DOHH2 (cell line): ENCODE measurements around the gene RAB17.

Experiments used
- H3F3A ChIP-seq: fragments of 200-600 bp; sonication (generic), shearing (Covaris generic); 2 replicates; pipeline ENCODE4 v1.6.0; 2016; ENCODE audit warnings: antibody characterized with exemption, mild to moderate bottlenecking; ENCODE audit not compliant: control insufficient read depth, insufficient read depth
- H3K27ac ChIP-seq: fragments of 200-600 bp; sonication (generic); 2 replicates; pipeline ENCODE4 v1.5.1; 2014; ENCODE audit warnings: low read depth, mild to moderate bottlenecking, low read length, moderate library complexity
- H3K27me3 ChIP-seq: fragments of 200-600 bp; sonication (generic); 2 replicates; pipeline ENCODE4 v1.6.1; 2014; ENCODE audit warnings: mild to moderate bottlenecking, low read length, mixed read lengths; ENCODE audit not compliant: control insufficient read depth
- H3K36me3 ChIP-seq: fragments of 200-600 bp; sonication (generic); 2 replicates; pipeline ENCODE4 v1.6.1; 2014; ENCODE audit warnings: mild to moderate bottlenecking, low read length, moderate library complexity, mixed read lengths; ENCODE audit not compliant: control insufficient read depth
- H3K4me1 ChIP-seq: fragments of 200-600 bp; sonication (generic); 2 replicates; pipeline ENCODE4 v1.6.1; 2014; ENCODE audit warnings: mild to moderate bottlenecking, low read length, mixed read lengths; ENCODE audit not compliant: control insufficient read depth
- H3K4me2 ChIP-seq: fragments of 200-600 bp; sonication (generic); 2 replicates; pipeline ENCODE4 v1.6.0; 2014; ENCODE audit warnings: mild to moderate bottlenecking, low read length, moderate library complexity
- H3K4me3 ChIP-seq: fragments of 200-600 bp; sonication (generic); 2 replicates; pipeline ENCODE4 v1.5.1; 2014; ENCODE audit warnings: mild to moderate bottlenecking, low read length, mixed read lengths
- H3K79me2 ChIP-seq: fragments of 200-600 bp; sonication (generic); 2 replicates; pipeline ENCODE4 v1.6.1; 2014; ENCODE audit warnings: mild to moderate bottlenecking, low read length, mixed read lengths; ENCODE audit not compliant: control insufficient read depth
- H3K9me2 ChIP-seq: fragments of 200-600 bp; sonication (generic); replicated peaks from 2 replicates; pipeline ENCODE4 v1.6.1; 2014; ENCODE audit warnings: mild to moderate bottlenecking, low read length, mixed read lengths; ENCODE audit not compliant: control insufficient read depth
- H3K9me3 ChIP-seq: fragments of 200-600 bp; sonication (generic); 2 replicates; pipeline ENCODE4 v1.6.1; 2014; ENCODE audit warnings: antibody characterized with exemption, low read length, mixed read lengths; ENCODE audit not compliant: control insufficient read depth, insufficient read depth
- H4K20me1 ChIP-seq: fragments of 200-600 bp; sonication (generic); 2 replicates; pipeline ENCODE4 v1.6.0; 2014; ENCODE audit warnings: low read depth, mild to moderate bottlenecking, antibody characterized with exemption, low read length, moderate library complexity; ENCODE audit not compliant: control insufficient read depth, insufficient read depth
- EZH2phosphoT487 ChIP-seq: fragments of 200-600 bp; sonication (generic); IDR thresholded peaks from 2 replicates; pipeline ENCODE4 v1.6.1; 2017; ENCODE audit warnings: borderline replicate concordance, mild to moderate bottlenecking, antibody characterized with exemption, low read length, moderate library complexity, mixed read lengths
- TF ChIP-seq, protein P1 (sequence below): fragments of 200-600 bp; sonication (generic); IDR thresholded peaks from one replicate; pipeline ENCODE4 v1.5.1; 2014; ENCODE audit warnings: antibody characterized with exemption, mild to moderate bottlenecking, low read depth, low read length; ENCODE audit not compliant: poor library complexity, severe bottlenecking

Gene RAB17

DNA sequence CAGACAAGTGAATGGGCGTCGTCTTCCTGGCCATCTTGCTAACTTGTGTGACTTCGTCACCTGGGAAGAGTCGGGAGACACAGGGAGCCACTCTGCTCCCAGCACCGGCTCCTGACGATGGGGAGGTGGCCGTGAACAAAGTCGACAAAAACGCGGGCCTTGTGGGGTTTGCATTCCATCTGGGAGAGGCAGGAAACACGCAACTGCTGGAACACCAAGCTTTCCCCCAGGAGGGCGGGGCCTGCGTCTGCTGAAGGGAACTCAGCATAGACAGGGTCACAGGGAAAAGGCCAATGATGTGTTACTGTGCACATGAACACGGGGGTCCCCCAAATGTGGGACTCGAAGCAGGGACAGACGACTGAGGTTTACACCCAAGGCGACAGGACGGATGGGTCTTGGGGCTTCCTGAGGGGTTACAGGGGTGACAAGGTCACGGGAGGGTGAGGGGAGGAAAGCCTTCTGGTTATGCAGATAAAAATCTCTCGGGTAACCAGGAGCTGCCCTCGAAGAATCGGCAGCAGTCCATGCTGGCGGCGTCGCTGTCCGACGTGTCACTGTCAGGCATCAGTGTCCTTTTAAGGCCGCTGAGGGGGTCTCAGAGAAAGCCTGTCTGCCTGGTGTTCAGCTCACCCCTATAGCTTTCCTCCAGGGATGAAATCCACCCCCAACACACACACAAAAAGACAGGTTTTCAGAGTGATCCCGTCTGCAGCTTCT lies 52.4 kb downstream of the RAB17 start:
- no peak overlapping the region for H3K4me3 ChIP-seq
- H3K36me3 ChIP-seq, result no peaks in the 10 kb centered on the region
- H3K4me2 ChIP-seq, result no peak overlapping the region
- no peaks in the 10 kb centered on the region for H3F3A ChIP-seq
- H3K9me2 ChIP-seq, result no peaks in the 10 kb centered on the region
- H3K27ac ChIP-seq, result no peak overlapping the region
- no peaks in the 10 kb centered on the region for H4K20me1 ChIP-seq
- no peaks in the 10 kb centered on the region for H3K27me3 ChIP-seq
- no peaks in the 10 kb centered on the region for H3K4me1 ChIP-seq
- no peaks in the 10 kb centered on the region for H3K9me3 ChIP-seq
- TF ChIP-seq, protein P1, sequence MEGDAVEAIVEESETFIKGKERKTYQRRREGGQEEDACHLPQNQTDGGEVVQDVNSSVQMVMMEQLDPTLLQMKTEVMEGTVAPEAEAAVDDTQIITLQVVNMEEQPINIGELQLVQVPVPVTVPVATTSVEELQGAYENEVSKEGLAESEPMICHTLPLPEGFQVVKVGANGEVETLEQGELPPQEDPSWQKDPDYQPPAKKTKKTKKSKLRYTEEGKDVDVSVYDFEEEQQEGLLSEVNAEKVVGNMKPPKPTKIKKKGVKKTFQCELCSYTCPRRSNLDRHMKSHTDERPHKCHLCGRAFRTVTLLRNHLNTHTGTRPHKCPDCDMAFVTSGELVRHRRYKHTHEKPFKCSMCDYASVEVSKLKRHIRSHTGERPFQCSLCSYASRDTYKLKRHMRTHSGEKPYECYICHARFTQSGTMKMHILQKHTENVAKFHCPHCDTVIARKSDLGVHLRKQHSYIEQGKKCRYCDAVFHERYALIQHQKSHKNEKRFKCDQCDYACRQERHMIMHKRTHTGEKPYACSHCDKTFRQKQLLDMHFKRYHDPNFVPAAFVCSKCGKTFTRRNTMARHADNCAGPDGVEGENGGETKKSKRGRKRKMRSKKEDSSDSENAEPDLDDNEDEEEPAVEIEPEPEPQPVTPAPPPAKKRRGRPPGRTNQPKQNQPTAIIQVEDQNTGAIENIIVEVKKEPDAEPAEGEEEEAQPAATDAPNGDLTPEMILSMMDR, result no peak
- no peak for TF ChIP-seq EZH2phosphoT487
- no peaks in the 10 kb centered on the region for H3K79me2 ChIP-seq

DNA sequence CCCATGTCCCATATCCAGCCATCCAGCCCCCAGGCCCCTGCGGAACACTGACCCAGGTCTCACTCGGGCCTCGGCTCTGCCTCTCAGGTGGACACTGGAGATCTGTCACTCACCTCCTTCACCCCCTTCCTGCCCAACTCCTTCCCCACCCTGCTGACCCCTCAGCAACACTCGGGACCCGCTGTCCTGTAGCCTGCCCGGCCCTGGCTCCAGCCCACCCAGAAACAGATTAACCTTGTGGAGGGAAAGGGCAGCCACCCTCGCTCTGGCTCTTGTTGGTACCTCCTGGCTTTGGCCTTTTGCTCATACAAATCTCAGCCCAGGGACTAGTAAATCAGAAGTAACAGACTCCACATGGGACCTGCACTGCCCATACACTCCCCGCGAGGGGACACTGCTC lies 53.9 kb downstream of the RAB17 start:
- Histone ChIP-seq H3K9me2 (no peaks in the 10 kb centered on the region), H3K4me3 (no peak overlapping the region), H4K20me1 (no peaks in the 10 kb centered on the region), H3K36me3 (no peaks in the 10 kb centered on the region), H3K79me2 (no peaks in the 10 kb centered on the region), H3K27me3 (no peaks in the 10 kb centered on the region), H3K9me3 (no peaks in the 10 kb centered on the region), H3F3A (no peaks in the 10 kb centered on the region), H3K4me1 (no peaks in the 10 kb centered on the region), H3K4me2 (no peak overlapping the region), H3K27ac (no peak overlapping the region)
- no peak for TF ChIP-seq EZH2phosphoT487
- TF ChIP-seq, protein P1, result no peak

DNA sequence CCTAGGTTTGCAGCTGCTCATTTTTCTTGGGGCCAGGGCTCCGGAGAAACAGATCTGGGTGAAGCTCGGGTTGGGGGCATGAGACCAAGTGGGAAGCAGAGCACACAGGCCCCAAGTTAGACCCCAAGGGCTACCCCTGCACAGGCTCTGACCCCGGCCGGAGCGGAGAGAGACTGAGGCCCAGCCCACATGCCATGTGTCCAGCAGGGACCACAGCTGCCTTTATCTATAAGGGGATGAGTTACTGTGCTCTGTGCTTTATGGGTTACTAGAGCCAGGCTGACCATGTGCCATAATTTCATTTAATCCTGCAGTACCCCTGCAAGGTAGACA lies 54.5 kb downstream of the RAB17 start:
- Histone ChIP-seq H3K9me2 (no peaks in the 10 kb centered on the region), H3K9me3 (no peaks in the 10 kb centered on the region), H3K4me2 (no peak overlapping the region), H3K27ac (no peak overlapping the region), H3K36me3 (no peaks in the 10 kb centered on the region), H3K4me3 (no peak overlapping the region), H3F3A (no peaks in the 10 kb centered on the region), H3K79me2 (no peaks in the 10 kb centered on the region), H4K20me1 (no peaks in the 10 kb centered on the region), H3K4me1 (peaks cover 4% of the 10 kb centered on the region), H3K27me3 (no peaks in the 10 kb centered on the region)
- TF ChIP-seq, protein P1, result no peak
- no peak for TF ChIP-seq EZH2phosphoT487
